Thyroid gland (tissue), 4 donors: ENCODE data around the gene OR2V2. TPM values are rescaled to one million over a fixed set of nuclear protein-coding genes. Genes with fewer than 3 reads are reported as not detected.
A peak's percentile ranks its signal among the peaks of the same experiment; 100 is the strongest.

Experiments used
- DNase-seq, 2 donors: peaks; one replicate each; pipeline ENCODE4 v3.0.0-alpha.2; 2019
- H3K27ac ChIP-seq, 3 donors: fragments of 200-600 bp; sonication (generic); 1 replicate in 2 of 3; 2 replicates in 1 of 3; pipeline ENCODE4 v1.5.1; 2016 to 2019; ENCODE audit warnings: mild to moderate bottlenecking in 1 of 3, moderate library complexity in 1 of 3
- H3K27me3 ChIP-seq: fragments of 200-600 bp; sonication (generic); one replicate; pipeline ENCODE4 v1.5.1; 2019
- H3K36me3 ChIP-seq, 2 donors: fragments of 200-600 bp; sonication (generic); one replicate each; pipeline ENCODE4 v1.5.1; 2016 to 2019
- H3K4me1 ChIP-seq, 2 donors: fragments of 200-600 bp; sonication (generic); one replicate each; pipeline ENCODE4 v1.5.1; 2017 to 2019
- H3K4me3 ChIP-seq, 3 donors: fragments of 200-600 bp; sonication (generic); replicated peaks in 1 of 3; 1 replicate in 2 of 3; 2 replicates in 1 of 3; pipeline ENCODE4 v1.5.1; 2016; ENCODE audit warnings: mild to moderate bottlenecking in 1 of 3
- H3K9me3 ChIP-seq: fragments of 200-600 bp; sonication (generic); one replicate; pipeline ENCODE4 v1.5.1; 2017
- CTCF ChIP-seq, 6 experiments: fragments of 200-600 bp in 3 of 6; fragments of 450-650 bp in 3 of 6; sonication (generic) in 3 of 6; IDR thresholded peaks; one replicate each; pipeline ENCODE4 v1.5.1; 2016 to 2019; ENCODE audit warnings: antibody characterized with exemption in 6 of 6, mild to moderate bottlenecking in 2 of 6, inconsistent platforms in 1 of 6, moderate library complexity in 1 of 6
- POLR2A ChIP-seq, 2 donors: fragments of 450-650 bp; IDR thresholded peaks; one replicate each; pipeline ENCODE4 v1.6.1; 2017; ENCODE audit warnings: antibody characterized with exemption in 2 of 2, mild to moderate bottlenecking in 2 of 2, moderate library complexity in 1 of 2
- WGBS, 2 donors: methylation state at CpG; one replicate each; pipeline ENCODE4 v1.1.5; 2017; 5-methylcytosine and 5-hydroxymethylcytosine counted together
- intact Hi-C: fragments of 100-400 bp; cut with DNase I; formaldehyde crosslinking; loops from one replicate; pipeline ENCODE4 v1.15.1; 2023
- total RNA-seq, 4 donors: library from RNA; depleted of rRNA; stranded (reverse); fragments of >200 nt; gene quantifications; one replicate each; pipeline ENCODE4 v1.2.3, GENCODE V29; 2016

OR2V2 gene
- total RNA-seq, 4 donors from 2014 or later: not detected

- Histone ChIP-seq H3K9me3 (no peaks in the 10 kb centered on the region), H3K27me3 (no peaks in the 10 kb centered on the region), H3K4me3 (no peak overlapping the region), H3K27ac (no peak overlapping the region), H3K4me1 (no peaks in the 10 kb centered on the region), H3K36me3 (no peaks in the 10 kb centered on the region)
- intact Hi-C loops: no loop called here
- no peak for DNase-seq
- TF ChIP-seq CTCF (IDR thresholded peaks at IDR 0.05) (no peak), POLR2A (IDR thresholded peaks at IDR 0.05) (no peak)
- 42 to 50% methylated on average over 16 of the region's 16 CpGs for WGBS, 2 donors
These were observed 16.2 kb downstream of the OR2V2 start for GRCh38 chr5:181163487-181164075.

- intact Hi-C loops: no loop called here
- H3K9me3 ChIP-seq: no peaks in the 10 kb centered on the region
- no peaks in the 10 kb centered on the region for H3K36me3 ChIP-seq
- H3K4me3 ChIP-seq: no peak overlapping the region
- no peaks in the 10 kb centered on the region for H3K4me1 ChIP-seq
- no peaks in the 10 kb centered on the region for H3K27me3 ChIP-seq
- TF ChIP-seq POLR2A (IDR thresholded peaks at IDR 0.05) (no peak), CTCF (IDR thresholded peaks at IDR 0.05) (no peak)
- 19 to 21% methylated on average over 43 to 52 of the region's 52 CpGs for WGBS, 2 donors
- no peak for DNase-seq
- H3K27ac ChIP-seq: no peak overlapping the region
These were observed 16.9 kb downstream of the OR2V2 start for GRCh38 chr5:181164076-181164952.

DNA sequence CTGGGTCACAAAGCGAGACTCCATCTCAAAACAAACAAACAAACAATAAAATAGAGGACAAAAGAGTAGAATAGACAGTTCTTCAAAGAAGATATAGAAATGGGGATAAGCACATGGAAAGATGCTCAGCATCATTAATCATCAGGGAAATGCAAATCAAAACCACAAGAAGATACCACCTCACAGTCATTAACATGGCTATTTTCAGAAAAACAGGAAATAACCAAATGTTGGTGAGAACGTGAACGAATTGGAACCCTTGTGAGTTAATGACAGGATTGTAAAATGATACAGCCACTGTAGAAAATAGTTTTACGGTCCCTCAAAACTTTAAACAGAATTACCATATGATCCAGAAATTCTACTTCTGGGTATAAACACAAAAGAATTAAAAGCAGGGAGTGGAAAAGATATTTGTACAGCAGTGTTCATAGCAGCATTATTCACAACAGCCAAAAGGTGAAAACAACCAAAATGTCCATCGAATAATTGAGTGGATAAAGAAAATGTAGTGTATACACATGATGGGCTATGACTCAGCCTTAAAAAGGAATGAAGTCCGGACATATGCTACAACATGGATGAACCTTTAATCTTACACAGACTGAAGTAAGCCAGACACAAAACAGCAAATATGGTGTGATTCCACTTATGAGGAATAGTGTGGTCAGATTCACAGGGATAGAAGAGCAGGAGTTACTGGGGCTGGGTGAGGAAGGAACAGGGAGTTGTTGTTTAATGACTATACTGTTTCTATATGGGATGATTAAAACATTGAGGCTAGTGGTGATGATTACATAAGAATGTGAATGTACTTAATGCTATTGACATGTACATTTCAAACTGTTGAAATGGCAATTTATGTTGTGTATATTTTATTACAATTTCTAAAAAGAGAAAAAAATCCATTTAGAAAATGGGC is 19.7 kb downstream of the OR2V2 start:
- intact Hi-C loops: no loop called here
- H3K4me3 ChIP-seq: no peak overlapping the region
- no peaks in the 10 kb centered on the region for H3K36me3 ChIP-seq
- H3K4me1 ChIP-seq: peaks cover 6 to 9% of the 10 kb centered on the region in 2 donors
- no peaks in the 10 kb centered on the region for H3K9me3 ChIP-seq
- WGBS, 2 donors: 74 to 77% methylated on average over 6 of the region's 6 CpGs
- H3K27me3 ChIP-seq: peaks cover 18% of the 10 kb centered on the region
- H3K27ac ChIP-seq: no peak overlapping the region
- TF ChIP-seq POLR2A (IDR thresholded peaks at IDR 0.05) (no peak), CTCF (IDR thresholded peaks at IDR 0.05) (no peak)
- DNase-seq: no peak

- no peaks in the 10 kb centered on the region for H3K9me3 ChIP-seq
- intact Hi-C loops: no loop called here
- no peaks in the 10 kb centered on the region for H3K36me3 ChIP-seq
- peak in 1 of 6 experiments; percentile 33 for TF ChIP-seq CTCF (IDR thresholded peaks at IDR 0.05)
- TF ChIP-seq POLR2A (IDR thresholded peaks at IDR 0.05): no peak
- 16% methylated on average over 11 of the region's 11 CpGs for WGBS, 2 donors
- DNase-seq: no peak
- no peak overlapping the region for H3K4me3 ChIP-seq
- peaks cover 18% of the 10 kb centered on the region for H3K27me3 ChIP-seq
- peaks cover 6 to 9% of the 10 kb centered on the region in 2 donors for H3K4me1 ChIP-seq
- H3K27ac ChIP-seq: no peak overlapping the region
These were observed 20.6 kb downstream of the OR2V2 start for GRCh38 chr5:181167814-181168488.
